Measurements from ENCODE around the gene MAP3K5. TPM values are rescaled to one million over a fixed set of nuclear protein-coding genes. Genes with fewer than 3 reads are reported as not detected.
"Not testable (repeated sequence)": the region's sequence is repeated elsewhere in the genome, so short reads cannot be mapped to it uniquely, and the experiment has no call there.

Gene MAP3K5
- total and polyA plus RNA-seq, 7 experiments from 2014 or later, result 2.6 to 32.5 (median 13.4) TPM

DNA sequence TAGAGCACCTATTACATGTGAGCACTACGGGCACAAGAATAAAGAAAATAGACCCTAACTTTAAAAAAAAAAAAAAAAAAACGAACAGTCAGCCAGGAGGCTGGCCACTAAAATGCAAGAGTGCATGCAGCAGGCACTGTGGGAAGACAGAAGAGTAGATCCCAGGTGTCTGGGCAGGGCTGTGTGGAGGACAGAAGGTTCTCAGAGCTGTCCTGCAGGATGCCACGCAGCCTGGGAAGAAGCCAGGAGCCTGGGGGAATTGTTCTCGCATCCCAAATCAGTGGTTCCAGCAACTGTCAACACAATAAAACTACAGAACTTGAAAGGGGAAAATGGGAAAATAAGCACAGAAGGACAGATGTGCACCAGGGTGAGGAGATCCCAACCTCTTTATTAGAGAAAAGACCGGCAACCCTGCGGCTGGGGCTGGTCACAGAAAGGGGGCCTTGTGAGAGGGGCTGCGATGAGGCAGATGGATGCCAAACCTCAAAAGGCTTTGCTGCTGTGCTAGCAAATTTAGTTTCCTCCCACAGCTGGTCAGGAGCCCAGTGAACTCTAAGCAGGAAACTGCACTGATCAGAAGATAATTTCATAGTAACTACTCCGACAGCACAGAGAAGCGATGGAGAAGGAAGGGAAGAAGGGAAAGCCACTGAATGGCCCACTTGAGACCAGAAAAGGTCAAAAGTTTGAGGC, 30.9 kb downstream of the MAP3K5 start:
- DNase-seq, result peak in 2 of 9 donors; percentile 28 to 29
- H3K4me1 Mint-ChIP-seq, result peaks cover 45 to 70% (median 56%) of the 10 kb centered on the region in 7 donors
- Histone ChIP-seq H3K27ac (ENCODE audit: low read depth, low read length) (no peak overlapping the region), H3K4me3 (ENCODE audit: low read length) (peak overlapping the region; percentile 12), H3K36me3 (ENCODE audit: control insufficient read depth in 2 of 3, insufficient read depth in 3 of 3, low read length in 3 of 3) (no peaks in the 10 kb centered on the region), H3K4me1 (ENCODE audit: control insufficient read depth in 2 of 2, insufficient read depth in 2 of 2, low read length in 2 of 2) (peaks cover 51 to 54% of the 10 kb centered on the region in 2 donors), H3K27me3 (ENCODE audit: control insufficient read depth in 2 of 2, insufficient read depth in 2 of 2, low read length in 2 of 2) (no peaks in the 10 kb centered on the region), H3K9me3 (ENCODE audit: control insufficient read depth in 2 of 3, low read length in 3 of 3) (no peaks in the 10 kb centered on the region)
- ChIA-PET POLR2A (interaction anchor here (0.7 to 6.5 kb wide), 4 partner anchors 8 to 28 kb away, joined by 3 to 77 read pairs (median 18); partner anchors contain the start of gene MAP3K5), CTCF (interaction anchor here (1.1 to 4.4 kb wide), 3 partner anchors 25 to 116 kb away, joined by 4 to 44 read pairs (median 5); partner anchors contain the start of gene MAP3K5)
- peaks cover 0 to 4% (median 3%) of the 10 kb centered on the region in 5 donors for H3K36me3 Mint-ChIP-seq
- H3K4me3 Mint-ChIP-seq, result peak overlapping the region; percentile 12 to 92 (median 72)
- H3K27ac Mint-ChIP-seq, result peak overlapping the region in 8 of 9 donors; percentile 11 to 95 (median 78)
- no peaks in the 10 kb centered on the region for H3K27me3 Mint-ChIP-seq
- intact Hi-C loops (cut with micrococcal nuclease), result loop anchor here in 1 of 2 donors (1.0 kb wide), 1 partner anchor 8 kb away; no protein-coding TSS in a partner anchor
- peak; percentile 53 for ATAC-seq
- H3K9me3 Mint-ChIP-seq, result no peaks in the 10 kb centered on the region

DNA sequence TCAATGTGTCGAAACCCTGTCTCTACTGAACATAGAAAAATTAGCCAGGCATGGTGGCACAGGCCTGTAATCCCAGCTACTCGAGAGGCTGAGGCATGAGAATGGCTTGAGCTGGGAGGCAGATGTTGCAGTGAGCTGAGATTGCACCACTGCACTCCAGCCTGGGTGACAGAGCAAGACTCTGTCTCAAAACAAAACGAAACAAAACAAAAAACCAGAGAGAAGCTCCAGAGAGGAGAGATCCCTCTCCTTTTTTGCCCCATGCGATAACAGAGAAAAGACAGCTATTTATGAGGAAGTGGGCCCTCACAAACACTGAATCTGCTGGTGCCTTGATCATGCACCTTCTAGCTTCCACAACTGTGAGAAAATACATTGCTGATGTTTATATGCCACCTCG, 31.5 kb downstream of the MAP3K5 start:
- POLR2A ChIA-PET, result interaction anchor here (0.7 to 6.5 kb wide), 2 partner anchors 20 to 29 kb away, joined by 3 to 77 read pairs; partner anchors contain the start of gene MAP3K5

DNA sequence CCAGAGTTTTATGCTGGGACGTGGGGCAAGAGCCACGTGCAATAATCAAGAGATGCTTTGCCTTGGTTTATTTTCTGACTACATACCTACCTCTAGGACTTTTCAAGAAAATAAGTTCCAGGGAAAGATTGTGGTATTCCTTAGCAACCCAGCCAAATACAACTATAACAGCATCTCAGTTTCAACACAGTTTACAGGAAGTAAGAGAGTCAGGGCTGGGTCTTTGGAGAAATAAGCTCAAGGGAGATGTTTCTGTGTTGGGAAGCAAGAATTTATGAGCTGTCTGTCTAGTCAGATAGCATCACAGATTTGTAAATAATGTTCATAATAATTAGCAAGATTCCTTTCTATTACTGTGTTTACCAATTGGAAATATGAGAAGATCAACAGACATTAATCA, 35.1 kb downstream of the MAP3K5 start:
- H3K4me3 ChIP-seq (ENCODE audit: low read length), result no peak overlapping the region
- CTCF ChIA-PET, result interaction anchor here (2.4 kb wide), 1 partner anchor 35 kb away, joined by 10 read pairs; the partner anchor contains the start of gene MAP3K5
- peaks cover 0 to 4% (median 0%) of the 10 kb centered on the region in 11 donors for H3K9me3 Mint-ChIP-seq
- POLR2A ChIA-PET, result no interaction called here
- no peak overlapping the region for H3K27ac ChIP-seq (ENCODE audit: low read depth, low read length)
- H3K27ac Mint-ChIP-seq, result peak overlapping the region in 2 of 9 donors; percentile 24 to 54
- ATAC-seq (no peak), DNase-seq (no peak)
- no peaks in the 10 kb centered on the region for H3K27me3 ChIP-seq (ENCODE audit: control insufficient read depth in 2 of 2, insufficient read depth in 2 of 2, low read length in 2 of 2)
- peaks cover 43 to 68% (median 55%) of the 10 kb centered on the region in 7 donors for H3K4me1 Mint-ChIP-seq
- no peaks in the 10 kb centered on the region for H3K36me3 ChIP-seq (ENCODE audit: control insufficient read depth in 2 of 3, insufficient read depth in 3 of 3, low read length in 3 of 3)
- intact Hi-C loops (cut with micrococcal nuclease), result no loop called here
- peaks cover 0 to 8% (median 5%) of the 10 kb centered on the region in 5 donors for H3K36me3 Mint-ChIP-seq
- H3K9me3 ChIP-seq (ENCODE audit: control insufficient read depth in 2 of 3, low read length in 3 of 3), result no peaks in the 10 kb centered on the region
- H3K4me3 Mint-ChIP-seq, result no peak overlapping the region
- H3K4me1 ChIP-seq (ENCODE audit: control insufficient read depth in 2 of 2, insufficient read depth in 2 of 2, low read length in 2 of 2), result peaks cover 31 to 44% of the 10 kb centered on the region in 2 donors
- no peaks in the 10 kb centered on the region for H3K27me3 Mint-ChIP-seq

More for the DNA sequence above, 31.5 kb downstream of the MAP3K5 start:
- peak overlapping the region in 7 of 9 donors; percentile 11 to 85 (median 64) for H3K27ac Mint-ChIP-seq
- not testable (repeated sequence) for H3K27me3 Mint-ChIP-seq; H3K27me3 ChIP-seq (ENCODE audit: control insufficient read depth in 2 of 2, insufficient read depth in 2 of 2, low read length in 2 of 2); DNase-seq; H3K27ac ChIP-seq (ENCODE audit: low read depth, low read length); H3K9me3 Mint-ChIP-seq; H3K4me3 ChIP-seq (ENCODE audit: low read length); H3K36me3 ChIP-seq (ENCODE audit: control insufficient read depth in 2 of 3, insufficient read depth in 3 of 3, low read length in 3 of 3); H3K36me3 Mint-ChIP-seq; H3K9me3 ChIP-seq (ENCODE audit: control insufficient read depth in 2 of 3, low read length in 3 of 3)
- intact Hi-C loops (cut with micrococcal nuclease), result loop anchor here in 1 of 2 donors (1.0 kb wide), 1 partner anchor 9 kb away; no protein-coding TSS in a partner anchor
- CTCF ChIA-PET, result interaction anchor here (1.1 to 4.4 kb wide), 4 partner anchors 26 to 115 kb away, joined by 3 to 44 read pairs (median 4); partner anchors contain the start of gene MAP3K5
- peaks cover 44 to 68% (median 52%) of the 10 kb centered on the region in 7 donors for H3K4me1 Mint-ChIP-seq
- peaks cover 49% of the 10 kb centered on the region in 2 donors for H3K4me1 ChIP-seq (ENCODE audit: control insufficient read depth in 2 of 2, insufficient read depth in 2 of 2, low read length in 2 of 2)
- ATAC-seq, result peak; percentile 27
- H3K4me3 Mint-ChIP-seq, result peak overlapping the region; percentile 12 to 92 (median 72)

DNA sequence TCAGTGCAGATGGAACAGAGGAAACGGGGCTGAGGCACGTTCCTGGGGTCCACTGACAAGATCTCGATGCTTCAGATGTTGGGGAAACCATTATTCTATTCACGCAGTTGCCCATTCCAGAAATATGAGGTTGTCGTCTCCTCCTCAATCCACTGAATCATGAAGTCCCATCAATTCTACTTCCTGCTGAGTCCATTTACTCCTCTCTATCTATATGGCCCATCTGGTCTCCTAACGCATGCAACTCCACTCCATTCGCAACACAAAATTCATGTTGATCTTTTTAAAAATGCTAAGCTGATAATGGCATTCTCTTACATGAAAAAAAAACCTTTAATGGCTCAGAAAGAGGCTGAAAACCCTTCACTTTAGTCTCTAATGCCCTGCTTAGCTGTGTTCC, 37.5 kb downstream of the MAP3K5 start:
- CTCF ChIA-PET, result interaction anchor here (1.3 kb wide), 1 partner anchor 38 kb away, joined by 7 read pairs; the partner anchor contains the start of gene MAP3K5
- intact Hi-C loops (cut with micrococcal nuclease), result loop anchor here in 1 of 2 donors (5.0 kb wide), 1 partner anchor 1352 kb away; the partner anchor contains the start of gene PERP

DNA sequence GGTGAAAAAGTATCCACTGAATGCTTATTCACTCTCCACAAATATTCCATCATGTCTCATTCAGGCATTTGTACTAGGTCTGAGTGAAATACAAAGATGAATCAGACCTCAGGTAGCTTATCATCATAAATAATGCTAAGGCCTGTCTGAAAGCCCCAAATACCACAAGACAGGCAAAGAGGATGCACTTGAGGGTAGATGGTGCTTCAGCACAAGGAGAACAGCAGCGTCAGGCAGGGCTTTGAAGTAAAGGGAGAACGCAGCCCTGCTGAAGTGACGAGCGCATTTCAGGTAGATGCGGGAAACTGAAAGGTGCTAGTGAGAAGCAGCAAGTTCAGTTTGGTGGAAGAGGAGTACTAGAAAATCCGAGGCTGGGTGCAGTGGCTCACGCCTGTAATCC, 38.7 kb downstream of the MAP3K5 start:
- Histone ChIP-seq H3K4me3 (ENCODE audit: low read length) (no peak overlapping the region), H3K36me3 (ENCODE audit: control insufficient read depth in 2 of 3, insufficient read depth in 3 of 3, low read length in 3 of 3) (no peaks in the 10 kb centered on the region), H3K27me3 (ENCODE audit: control insufficient read depth in 2 of 2, insufficient read depth in 2 of 2, low read length in 2 of 2) (no peaks in the 10 kb centered on the region), H3K4me1 (ENCODE audit: control insufficient read depth in 2 of 2, insufficient read depth in 2 of 2, low read length in 2 of 2) (peaks cover 36 to 51% of the 10 kb centered on the region in 2 donors), H3K27ac (ENCODE audit: low read depth, low read length) (peak overlapping the region; percentile 4), H3K9me3 (ENCODE audit: control insufficient read depth in 2 of 3, low read length in 3 of 3) (no peaks in the 10 kb centered on the region)
- intact Hi-C loops (cut with micrococcal nuclease), result loop anchor here (1.0 to 5.0 kb wide), 6 partner anchors 11 to 1354 kb away; partner anchors contain the start of genes MAP3K5 (in 1 of the 2) and PERP (in 1 of the 2)
- ATAC-seq (peak; percentile 93), DNase-seq (peak; percentile 27 to 89 (median 82))
- peak overlapping the region; percentile 79 to 98 (median 94) for H3K27ac Mint-ChIP-seq
- no peaks in the 10 kb centered on the region for H3K27me3 Mint-ChIP-seq
- CTCF ChIA-PET, result interaction anchor here (1.4 to 3.1 kb wide), 2 partner anchors 14 to 39 kb away, joined by 4 to 16 read pairs; partner anchors contain the start of gene MAP3K5
- peaks cover 0 to 9% (median 8%) of the 10 kb centered on the region in 5 donors for H3K36me3 Mint-ChIP-seq
- H3K9me3 Mint-ChIP-seq, result peaks cover 0 to 4% (median 0%) of the 10 kb centered on the region in 11 donors
- POLR2A ChIA-PET, result interaction anchor here (0.6 to 6.1 kb wide), 5 partner anchors 10 to 61 kb away, joined by 3 to 33 read pairs (median 10); partner anchors contain the start of gene MAP3K5
- H3K4me1 Mint-ChIP-seq, result peaks cover 56 to 80% (median 65%) of the 10 kb centered on the region in 7 donors
- H3K4me3 Mint-ChIP-seq, result peak overlapping the region; percentile 18 to 82 (median 64)

More for the DNA sequence above, 37.5 kb downstream of the MAP3K5 start:
- no peak for ATAC-seq
- Histone ChIP-seq H3K27me3 (ENCODE audit: control insufficient read depth in 2 of 2, insufficient read depth in 2 of 2, low read length in 2 of 2) (no peaks in the 10 kb centered on the region), H3K36me3 (ENCODE audit: control insufficient read depth in 2 of 3, insufficient read depth in 3 of 3, low read length in 3 of 3) (no peaks in the 10 kb centered on the region), H3K9me3 (ENCODE audit: control insufficient read depth in 2 of 3, low read length in 3 of 3) (no peaks in the 10 kb centered on the region), H3K4me1 (ENCODE audit: control insufficient read depth in 2 of 2, insufficient read depth in 2 of 2, low read length in 2 of 2) (peaks cover 35 to 46% of the 10 kb centered on the region in 2 donors), H3K4me3 (ENCODE audit: low read length) (no peak overlapping the region), H3K27ac (ENCODE audit: low read depth, low read length) (no peak overlapping the region)
- POLR2A ChIA-PET, result interaction anchor here (0.7 to 6.1 kb wide), 4 partner anchors 9 to 833 kb away, joined by 3 to 33 read pairs (median 7); no protein-coding TSS in a partner anchor
- Mint-ChIP-seq H3K4me1 (peaks cover 50 to 73% (median 61%) of the 10 kb centered on the region in 7 donors), H3K27me3 (no peaks in the 10 kb centered on the region), H3K36me3 (peaks cover 0 to 8% (median 7%) of the 10 kb centered on the region in 5 donors), H3K9me3 (peaks cover 0 to 4% (median 0%) of the 10 kb centered on the region in 11 donors), H3K4me3 (peak overlapping the region in 2 of 10 donors; percentile 9 to 27), H3K27ac (peak overlapping the region in 6 of 9 donors; percentile 24 to 98 (median 86))
- DNase-seq, result no peak

DNA sequence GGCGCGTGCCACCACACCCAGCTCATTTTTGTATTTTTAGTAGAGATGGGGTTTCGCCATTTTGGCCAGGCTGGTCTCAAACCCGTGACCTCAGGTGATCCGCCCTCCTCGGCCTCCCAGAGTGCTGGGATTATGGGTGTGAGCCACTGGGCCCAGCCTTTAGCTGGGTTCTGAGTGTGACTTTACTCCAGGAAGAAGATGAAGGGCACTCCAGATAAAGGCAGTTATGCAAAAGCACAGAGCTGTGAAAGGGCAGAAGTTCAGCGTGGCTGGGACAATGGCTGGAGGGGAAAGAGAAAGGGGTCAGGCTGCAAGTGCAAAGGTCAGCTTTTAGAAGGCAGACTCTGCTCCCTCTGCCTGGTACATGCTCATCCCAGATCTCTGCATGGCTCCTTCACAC, 39.7 kb downstream of the MAP3K5 start:
- Histone ChIP-seq H3K36me3 (ENCODE audit: control insufficient read depth in 2 of 3, insufficient read depth in 3 of 3, low read length in 3 of 3) (no peaks in the 10 kb centered on the region), H3K4me3 (ENCODE audit: low read length) (no peak overlapping the region), H3K27ac (ENCODE audit: low read depth, low read length) (peak overlapping the region; percentile 6), H3K27me3 (ENCODE audit: control insufficient read depth in 2 of 2, insufficient read depth in 2 of 2, low read length in 2 of 2) (no peaks in the 10 kb centered on the region), H3K4me1 (ENCODE audit: control insufficient read depth in 2 of 2, insufficient read depth in 2 of 2, low read length in 2 of 2) (peaks cover 37 to 51% of the 10 kb centered on the region in 2 donors), H3K9me3 (ENCODE audit: control insufficient read depth in 2 of 3, low read length in 3 of 3) (no peaks in the 10 kb centered on the region)
- ChIA-PET POLR2A (interaction anchor here (2.0 to 6.1 kb wide), 4 partner anchors 12 to 40 kb away, joined by 5 to 33 read pairs (median 16); partner anchors contain the start of gene MAP3K5), CTCF (interaction anchor here (0.6 to 3.1 kb wide), 3 partner anchors 12 to 1636 kb away, joined by 4 to 16 read pairs (median 5); partner anchors contain the start of gene MAP3K5)
- Mint-ChIP-seq H3K4me1 (peaks cover 58 to 86% (median 66%) of the 10 kb centered on the region in 7 donors), H3K27ac (peak overlapping the region in 8 of 9 donors; percentile 79 to 98 (median 92)), H3K4me3 (peak overlapping the region; percentile 12 to 87 (median 70)), H3K36me3 (peaks cover 0 to 18% (median 8%) of the 10 kb centered on the region in 5 donors), H3K27me3 (no peaks in the 10 kb centered on the region), H3K9me3 (peaks cover 0 to 5% (median 0%) of the 10 kb centered on the region in 11 donors)
- DNase-seq (no peak), ATAC-seq (no peak)
- intact Hi-C loops (cut with micrococcal nuclease), result loop anchor here (2.0 to 5.0 kb wide), 2 partner anchors 52 to 1355 kb away; partner anchors contain the start of gene PERP (in 1 of the 2)
